GM23338 (cell line): ENCODE data around the gene BAG3. TPM values are rescaled to one million over a fixed set of nuclear protein-coding genes. Genes with fewer than 3 reads are reported as not detected.

ENCODE experiments used
- ATAC-seq: fragments of 200-7000 bp; cut with Tn5 transposase; 3 replicates; pipeline ENCODE4 v1.9.1; 2020
- DNase-seq: peaks from one replicate; pipeline ENCODE4 v3.0.0-alpha.2; 2015; ENCODE audit warnings: low spot score
- H2AFZ ChIP-seq: fragments of 200-600 bp; sonication (generic); 2 replicates; pipeline ENCODE4 v1.8.0; 2016; ENCODE audit warnings: antibody characterized with exemption, mild to moderate bottlenecking, moderate library complexity
- H3F3A ChIP-seq: fragments of 200-600 bp; sonication (generic); replicated peaks from 2 replicates; pipeline ENCODE4 v1.8.0; 2017; ENCODE audit warnings: antibody characterized with exemption, mixed run types, low read depth
- H3K27ac ChIP-seq: fragments of 200-600 bp; sonication (generic); 2 replicates; pipeline ENCODE4 v1.6.1; 2016; ENCODE audit warnings: low read depth
- H3K27me3 ChIP-seq: fragments of 200-600 bp; sonication (generic); 2 replicates; pipeline ENCODE4 v1.8.0; 2016; ENCODE audit warnings: mild to moderate bottlenecking, mixed run types, moderate library complexity; ENCODE audit not compliant: insufficient read depth
- H3K36me3 ChIP-seq: fragments of 200-600 bp; sonication (generic); 2 replicates; pipeline ENCODE4 v1.8.0; 2016; ENCODE audit warnings: mild to moderate bottlenecking; ENCODE audit not compliant: insufficient read depth
- H3K4me1 ChIP-seq: fragments of 200-600 bp; sonication (generic); 2 replicates; pipeline ENCODE4 v1.8.0; 2016; ENCODE audit warnings: mild to moderate bottlenecking, moderate library complexity; ENCODE audit not compliant: insufficient read depth
- H3K4me2 ChIP-seq: fragments of 200-600 bp; sonication (generic); 2 replicates; pipeline ENCODE4 v1.7.1; 2017; ENCODE audit warnings: mixed run types
- H3K4me3 ChIP-seq: fragments of 200-600 bp; sonication (generic); 2 replicates; pipeline ENCODE4 v1.6.1; 2016; ENCODE audit warnings: mixed run types
- H3K79me2 ChIP-seq: fragments of 200-600 bp; sonication (generic); replicated peaks from 2 replicates; pipeline ENCODE4 v1.8.0; 2017; ENCODE audit warnings: mild to moderate bottlenecking; ENCODE audit not compliant: insufficient read depth
- H3K9me2 ChIP-seq: fragments of 200-600 bp; sonication (generic); 2 replicates; pipeline ENCODE4 v1.8.0; 2017; ENCODE audit not compliant: insufficient read depth
- H4K20me1 ChIP-seq: fragments of 200-600 bp; sonication (generic); replicated peaks from 2 replicates; pipeline ENCODE4 v1.8.0; 2017; ENCODE audit warnings: mild to moderate bottlenecking; ENCODE audit not compliant: insufficient read depth
- H3K27ac Mint-ChIP-seq: 2 replicates; pipeline ENCODE4 v1.8.0; 2020; ENCODE audit warnings: inconsistent platforms, mild to moderate bottlenecking, moderate library complexity, mixed read lengths
- H3K27me3 Mint-ChIP-seq: 3 replicates; pipeline ENCODE4 v1.8.0; 2022; ENCODE audit warnings: low read depth, mild to moderate bottlenecking, moderate library complexity, mixed read lengths, inconsistent platforms; ENCODE audit not compliant: insufficient read depth, poor library complexity
- H3K36me3 Mint-ChIP-seq: 3 replicates; pipeline ENCODE4 v1.8.0; 2021; ENCODE audit warnings: low read depth, mild to moderate bottlenecking, inconsistent platforms, moderate library complexity, mixed read lengths
- H3K4me1 Mint-ChIP-seq: 3 replicates; pipeline ENCODE4 v1.8.0; 2020; ENCODE audit warnings: mild to moderate bottlenecking, inconsistent platforms, mixed read lengths
- H3K4me3 Mint-ChIP-seq: 3 replicates; pipeline ENCODE4 v1.8.0; 2021; ENCODE audit warnings: moderate library complexity, mild to moderate bottlenecking, inconsistent platforms, mixed read lengths
- H3K9me3 Mint-ChIP-seq: 3 replicates; pipeline ENCODE4 v1.8.0; 2020; ENCODE audit warnings: moderate library complexity, mild to moderate bottlenecking, inconsistent platforms, mixed read lengths
- CTCF ChIP-seq, 2 experiments: fragments of 200-600 bp in 1 of 2; sonication (generic) in 1 of 2; conservative IDR thresholded peaks; 2 replicates each; pipeline versions ENCODE4 v1.5.1 to v1.6.1; 2016 to 2017; ENCODE audit warnings: antibody characterized with exemption in 2 of 2, low read depth in 2 of 2, mild to moderate bottlenecking in 2 of 2, moderate library complexity in 1 of 2
- ETS1 ChIP-seq: IDR thresholded peaks from 2 replicates; pipeline ENCODE4 v1.6.1; 2016; ENCODE audit warnings: antibody characterized with exemption
- EZH2phosphoT487 ChIP-seq: fragments of 200-600 bp; sonication (generic); IDR thresholded peaks from one replicate; pipeline ENCODE4 v1.8.1; 2018; ENCODE audit warnings: antibody characterized with exemption; ENCODE audit not compliant: unreplicated experiment
- NANOG ChIP-seq: IDR thresholded peaks from 2 replicates; pipeline ENCODE4 v1.6.1; 2016; ENCODE audit warnings: antibody characterized with exemption, borderline replicate concordance
- ZNF114 ChIP-seq: fragments of 250-450 bp; sonication (Bioruptor Pico); IDR thresholded peaks from 2 replicates; pipeline ENCODE4 v1.5.0; 2020; ENCODE audit warnings: mild to moderate bottlenecking, moderate library complexity
- polyA plus RNA-seq: library from polyadenylated mRNA; unstranded; fragments of >200 nt; fragmentation: Nextera tagmentation; extraction: Ambion mirVana; gene quantifications from 2 replicates; pipeline ENCODE4 v1.2.1, GENCODE V29; 2016
- total RNA-seq: library from RNA; depleted of rRNA; stranded (reverse); fragments of >200 nt; shearing (Covaris generic); gene quantifications from 2 replicates; pipeline ENCODE4 v1.2.3, GENCODE V29; 2014
- TF ChIP-seq, protein P1 (sequence below): IDR thresholded peaks from one replicate; pipeline ENCODE4 v1.6.1; 2018; ENCODE audit warnings: antibody characterized with exemption; ENCODE audit not compliant: unreplicated experiment
- TF ChIP-seq, protein P2 (sequence below): fragments of 250-450 bp; sonication (Bioruptor Pico); IDR thresholded peaks from 2 replicates; pipeline ENCODE4 v1.5.0; 2020; ENCODE audit warnings: mild to moderate bottlenecking, moderate library complexity

BAG3 gene
- total and polyA plus RNA-seq, 2 experiments from 2014 or later: 8.2 to 8.4 TPM

DNA sequence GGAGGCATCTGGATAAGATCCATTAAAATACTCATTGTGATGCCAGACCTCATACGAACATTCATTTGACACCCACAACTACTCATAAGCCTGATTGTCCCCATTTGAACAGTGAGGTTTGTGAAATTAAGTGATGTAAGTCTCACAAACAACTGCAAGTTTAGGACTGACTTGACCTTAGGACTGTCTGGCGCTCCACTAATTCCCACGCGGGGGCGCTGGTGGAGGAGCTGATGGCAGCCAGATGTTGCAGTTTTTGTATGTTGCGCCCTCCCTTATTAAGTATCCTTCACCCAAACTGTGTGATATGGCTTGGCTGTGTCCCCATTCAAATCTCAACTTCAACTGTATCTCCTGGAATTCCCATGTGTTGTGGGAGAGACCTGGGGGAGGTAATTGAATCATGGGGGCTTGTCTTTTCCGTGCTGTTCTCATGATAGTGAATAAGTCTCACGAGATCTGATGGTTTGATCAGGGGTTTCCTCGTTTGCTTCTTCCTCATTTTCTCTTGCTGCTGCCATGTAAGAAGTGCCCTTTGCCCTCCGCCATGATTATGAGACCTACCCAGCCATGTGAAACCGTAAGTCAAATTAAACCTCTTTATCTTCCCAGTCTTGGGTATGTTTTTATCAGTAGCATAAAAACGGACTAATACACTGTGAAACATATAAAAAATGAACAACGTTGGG is 34.2 kb upstream of the BAG3 start:
- ATAC-seq (peak; percentile 72), DNase-seq (peak; percentile 51)
- H3K27me3 Mint-ChIP-seq: no peaks in the 10 kb centered on the region
- peaks cover 13% of the 10 kb centered on the region for H3K4me1 Mint-ChIP-seq
- Histone ChIP-seq H3K27me3 (no peaks in the 10 kb centered on the region), H3K36me3 (no peaks in the 10 kb centered on the region), H3K9me2 (no peaks in the 10 kb centered on the region), H2AFZ (0 out of 2 replicates have a peak overlapping the region, but pooled peaks have one; percentile 63), H3F3A (no peaks in the 10 kb centered on the region; the same call in 1 of the 2 replicates), H3K79me2 (no peaks in the 10 kb centered on the region), H3K27ac (no peak overlapping the region), H4K20me1 (no peaks in the 10 kb centered on the region), H3K4me2 (no peak overlapping the region), H3K4me3 (no peak overlapping the region), H3K4me1 (no peaks in the 10 kb centered on the region; the same call in 1 of the 2 replicates)
- H3K9me3 Mint-ChIP-seq: peaks cover 3% of the 10 kb centered on the region; the same call in 1 of the 3 replicates
- TF ChIP-seq ZNF114 (CRISPR knock-in tag) (no peak), CTCF (conservative IDR thresholded peaks at IDR 0.05; ENCODE audit: low read depth in 2 of 2) (peak; percentile 64 to 69), EZH2phosphoT487 (no peak)
- TF ChIP-seq, protein P1, sequence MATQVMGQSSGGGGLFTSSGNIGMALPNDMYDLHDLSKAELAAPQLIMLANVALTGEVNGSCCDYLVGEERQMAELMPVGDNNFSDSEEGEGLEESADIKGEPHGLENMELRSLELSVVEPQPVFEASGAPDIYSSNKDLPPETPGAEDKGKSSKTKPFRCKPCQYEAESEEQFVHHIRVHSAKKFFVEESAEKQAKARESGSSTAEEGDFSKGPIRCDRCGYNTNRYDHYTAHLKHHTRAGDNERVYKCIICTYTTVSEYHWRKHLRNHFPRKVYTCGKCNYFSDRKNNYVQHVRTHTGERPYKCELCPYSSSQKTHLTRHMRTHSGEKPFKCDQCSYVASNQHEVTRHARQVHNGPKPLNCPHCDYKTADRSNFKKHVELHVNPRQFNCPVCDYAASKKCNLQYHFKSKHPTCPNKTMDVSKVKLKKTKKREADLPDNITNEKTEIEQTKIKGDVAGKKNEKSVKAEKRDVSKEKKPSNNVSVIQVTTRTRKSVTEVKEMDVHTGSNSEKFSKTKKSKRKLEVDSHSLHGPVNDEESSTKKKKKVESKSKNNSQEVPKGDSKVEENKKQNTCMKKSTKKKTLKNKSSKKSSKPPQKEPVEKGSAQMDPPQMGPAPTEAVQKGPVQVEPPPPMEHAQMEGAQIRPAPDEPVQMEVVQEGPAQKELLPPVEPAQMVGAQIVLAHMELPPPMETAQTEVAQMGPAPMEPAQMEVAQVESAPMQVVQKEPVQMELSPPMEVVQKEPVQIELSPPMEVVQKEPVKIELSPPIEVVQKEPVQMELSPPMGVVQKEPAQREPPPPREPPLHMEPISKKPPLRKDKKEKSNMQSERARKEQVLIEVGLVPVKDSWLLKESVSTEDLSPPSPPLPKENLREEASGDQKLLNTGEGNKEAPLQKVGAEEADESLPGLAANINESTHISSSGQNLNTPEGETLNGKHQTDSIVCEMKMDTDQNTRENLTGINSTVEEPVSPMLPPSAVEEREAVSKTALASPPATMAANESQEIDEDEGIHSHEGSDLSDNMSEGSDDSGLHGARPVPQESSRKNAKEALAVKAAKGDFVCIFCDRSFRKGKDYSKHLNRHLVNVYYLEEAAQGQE: no peak
- H3K4me3 Mint-ChIP-seq: no peak overlapping the region
- no peak overlapping the region for H3K27ac Mint-ChIP-seq
- no peaks in the 10 kb centered on the region for H3K36me3 Mint-ChIP-seq

DNA sequence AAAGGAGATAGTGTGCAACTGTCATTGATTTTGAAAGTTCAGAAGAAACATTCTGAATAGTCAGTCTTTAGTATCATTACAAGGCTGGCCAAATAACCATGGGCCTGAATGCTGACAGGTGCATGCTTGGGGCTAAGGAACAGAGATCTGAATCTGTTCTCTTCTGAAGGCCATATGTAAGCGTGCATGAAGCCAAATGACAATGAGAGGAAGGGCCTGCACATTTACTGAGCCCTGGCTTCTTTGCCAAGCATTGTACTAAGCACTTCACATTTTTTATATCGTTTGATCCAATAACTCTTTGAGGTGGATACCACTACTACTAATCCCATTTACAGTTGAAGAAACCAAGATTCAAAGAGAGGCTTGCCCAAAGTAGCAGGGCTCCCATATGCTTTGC is 32.0 kb upstream of the BAG3 start:
- Mint-ChIP-seq H3K9me3 (0 out of 3 replicates have a peak, but pooled peaks cover 3% of the 10 kb centered on the region), H3K4me1 (peaks cover 13% of the 10 kb centered on the region), H3K36me3 (no peaks in the 10 kb centered on the region), H3K4me3 (no peak overlapping the region), H3K27me3 (no peaks in the 10 kb centered on the region), H3K27ac (no peak overlapping the region)
- H3K4me3 ChIP-seq: no peak overlapping the region
- H3K79me2 ChIP-seq: no peaks in the 10 kb centered on the region
- no peaks in the 10 kb centered on the region for H3K36me3 ChIP-seq
- H3K27ac ChIP-seq: no peak overlapping the region
- ATAC-seq (no peak), DNase-seq (no peak)
- no peaks in the 10 kb centered on the region; the same call in 1 of the 2 replicates for H3K4me1 ChIP-seq
- no peaks in the 10 kb centered on the region for H3K27me3 ChIP-seq
- H2AFZ ChIP-seq: no peak overlapping the region
- no peaks in the 10 kb centered on the region for H4K20me1 ChIP-seq
- H3K9me2 ChIP-seq: no peaks in the 10 kb centered on the region
- H3F3A ChIP-seq: no peaks in the 10 kb centered on the region; the same call in 1 of the 2 replicates
- H3K4me2 ChIP-seq: no peak overlapping the region
- TF ChIP-seq ETS1 (no peak), ZNF114 (CRISPR knock-in tag) (no peak), NANOG (no peak), EZH2phosphoT487 (no peak)
- TF ChIP-seq, protein P2, sequence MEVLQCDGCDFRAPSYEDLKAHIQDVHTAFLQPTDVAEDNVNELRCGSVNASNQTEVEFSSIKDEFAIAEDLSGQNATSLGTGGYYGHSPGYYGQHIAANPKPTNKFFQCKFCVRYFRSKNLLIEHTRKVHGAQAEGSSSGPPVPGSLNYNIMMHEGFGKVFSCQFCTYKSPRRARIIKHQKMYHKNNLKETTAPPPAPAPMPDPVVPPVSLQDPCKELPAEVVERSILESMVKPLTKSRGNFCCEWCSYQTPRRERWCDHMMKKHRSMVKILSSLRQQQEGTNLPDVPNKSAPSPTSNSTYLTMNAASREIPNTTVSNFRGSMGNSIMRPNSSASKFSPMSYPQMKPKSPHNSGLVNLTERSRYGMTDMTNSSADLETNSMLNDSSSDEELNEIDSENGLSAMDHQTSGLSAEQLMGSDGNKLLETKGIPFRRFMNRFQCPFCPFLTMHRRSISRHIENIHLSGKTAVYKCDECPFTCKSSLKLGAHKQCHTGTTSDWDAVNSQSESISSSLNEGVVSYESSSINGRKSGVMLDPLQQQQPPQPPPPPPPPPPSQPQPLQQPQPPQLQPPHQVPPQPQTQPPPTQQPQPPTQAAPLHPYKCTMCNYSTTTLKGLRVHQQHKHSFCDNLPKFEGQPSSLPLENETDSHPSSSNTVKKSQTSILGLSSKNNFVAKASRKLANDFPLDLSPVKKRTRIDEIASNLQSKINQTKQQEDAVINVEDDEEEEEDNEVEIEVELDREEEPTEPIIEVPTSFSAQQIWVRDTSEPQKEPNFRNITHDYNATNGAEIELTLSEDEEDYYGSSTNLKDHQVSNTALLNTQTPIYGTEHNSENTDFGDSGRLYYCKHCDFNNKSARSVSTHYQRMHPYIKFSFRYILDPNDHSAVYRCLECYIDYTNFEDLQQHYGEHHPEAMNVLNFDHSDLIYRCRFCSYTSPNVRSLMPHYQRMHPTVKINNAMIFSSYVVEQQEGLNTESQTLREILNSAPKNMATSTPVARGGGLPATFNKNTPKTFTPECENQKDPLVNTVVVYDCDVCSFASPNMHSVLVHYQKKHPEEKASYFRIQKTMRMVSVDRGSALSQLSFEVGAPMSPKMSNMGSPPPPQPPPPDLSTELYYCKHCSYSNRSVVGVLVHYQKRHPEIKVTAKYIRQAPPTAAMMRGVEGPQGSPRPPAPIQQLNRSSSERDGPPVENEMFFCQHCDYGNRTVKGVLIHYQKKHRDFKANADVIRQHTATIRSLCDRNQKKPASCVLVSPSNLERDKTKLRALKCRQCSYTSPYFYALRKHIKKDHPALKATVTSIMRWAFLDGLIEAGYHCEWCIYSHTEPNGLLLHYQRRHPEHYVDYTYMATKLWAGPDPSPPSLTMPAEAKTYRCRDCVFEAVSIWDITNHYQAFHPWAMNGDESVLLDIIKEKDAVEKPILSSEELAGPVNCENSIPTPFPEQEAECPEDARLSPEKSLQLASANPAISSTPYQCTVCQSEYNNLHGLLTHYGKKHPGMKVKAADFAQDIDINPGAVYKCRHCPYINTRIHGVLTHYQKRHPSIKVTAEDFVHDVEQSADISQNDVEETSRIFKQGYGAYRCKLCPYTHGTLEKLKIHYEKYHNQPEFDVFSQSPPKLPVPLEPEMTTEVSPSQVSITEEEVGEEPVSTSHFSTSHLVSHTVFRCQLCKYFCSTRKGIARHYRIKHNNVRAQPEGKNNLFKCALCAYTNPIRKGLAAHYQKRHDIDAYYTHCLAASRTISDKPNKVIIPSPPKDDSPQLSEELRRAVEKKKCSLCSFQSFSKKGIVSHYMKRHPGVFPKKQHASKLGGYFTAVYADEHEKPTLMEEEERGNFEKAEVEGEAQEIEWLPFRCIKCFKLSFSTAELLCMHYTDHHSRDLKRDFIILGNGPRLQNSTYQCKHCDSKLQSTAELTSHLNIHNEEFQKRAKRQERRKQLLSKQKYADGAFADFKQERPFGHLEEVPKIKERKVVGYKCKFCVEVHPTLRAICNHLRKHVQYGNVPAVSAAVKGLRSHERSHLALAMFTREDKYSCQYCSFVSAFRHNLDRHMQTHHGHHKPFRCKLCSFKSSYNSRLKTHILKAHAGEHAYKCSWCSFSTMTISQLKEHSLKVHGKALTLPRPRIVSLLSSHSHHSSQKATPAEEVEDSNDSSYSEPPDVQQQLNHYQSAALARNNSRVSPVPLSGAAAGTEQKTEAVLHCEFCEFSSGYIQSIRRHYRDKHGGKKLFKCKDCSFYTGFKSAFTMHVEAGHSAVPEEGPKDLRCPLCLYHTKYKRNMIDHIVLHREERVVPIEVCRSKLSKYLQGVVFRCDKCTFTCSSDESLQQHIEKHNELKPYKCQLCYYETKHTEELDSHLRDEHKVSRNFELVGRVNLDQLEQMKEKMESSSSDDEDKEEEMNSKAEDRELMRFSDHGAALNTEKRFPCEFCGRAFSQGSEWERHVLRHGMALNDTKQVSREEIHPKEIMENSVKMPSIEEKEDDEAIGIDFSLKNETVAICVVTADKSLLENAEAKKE (CRISPR knock-in tag): no peak
